Mesendoderm (in vitro differentiated cells): ENCODE measurements around the gene POPDC2.

Experiments used
- DNase-seq: peaks from one replicate; pipeline ENCODE4 v3.0.0; 2013
- H2AK5ac ChIP-seq: 2 replicates; pipeline ENCODE4 v1.6.1; 2013; ENCODE audit warnings: low read length, inconsistent platforms
- H2BK120ac ChIP-seq: 2 replicates; pipeline ENCODE4 v1.6.1; 2013; ENCODE audit warnings: low read depth, mild to moderate bottlenecking, low read length, moderate library complexity, mixed read lengths
- H2BK15ac ChIP-seq: replicated peaks from 2 replicates; pipeline ENCODE4 v1.6.1; 2013; ENCODE audit warnings: low read depth, mild to moderate bottlenecking, moderate library complexity
- H2BK5ac ChIP-seq: 2 replicates; pipeline ENCODE4 v1.6.1; 2013; ENCODE audit warnings: low read length, inconsistent platforms
- H3K18ac ChIP-seq: 2 replicates; pipeline ENCODE4 v1.6.1; 2013; ENCODE audit warnings: mild to moderate bottlenecking, low read length, mixed read lengths
- H3K23ac ChIP-seq: one replicate; pipeline ENCODE4 v1.6.1; 2013; ENCODE audit warnings: low read length
- H3K27ac ChIP-seq: 2 replicates; pipeline ENCODE4 v1.5.1; 2013; ENCODE audit warnings: low read depth, mild to moderate bottlenecking, inconsistent platforms, low read length, moderate library complexity
- H3K27me3 ChIP-seq: 2 replicates; pipeline ENCODE4 v1.6.1; 2013; ENCODE audit warnings: low read length, control low read depth, mild to moderate bottlenecking, inconsistent platforms; ENCODE audit not compliant: insufficient read depth, poor library complexity
- H3K36me3 ChIP-seq: 2 replicates; pipeline ENCODE4 v1.6.1; 2013; ENCODE audit warnings: low read length, inconsistent platforms; ENCODE audit not compliant: control insufficient read depth, insufficient read depth
- H3K4ac ChIP-seq: one replicate; pipeline ENCODE4 v1.6.1; 2013; ENCODE audit warnings: low read depth, mild to moderate bottlenecking, low read length, moderate library complexity
- H3K4me1 ChIP-seq: 2 replicates; pipeline ENCODE4 v1.6.1; 2013; ENCODE audit warnings: low read depth, low read length, inconsistent platforms; ENCODE audit not compliant: control insufficient read depth
- H3K4me2 ChIP-seq: 2 replicates; pipeline ENCODE4 v1.6.1; 2013; ENCODE audit warnings: low read length
- H3K4me3 ChIP-seq: 2 replicates; pipeline ENCODE4 v1.5.1; 2013; ENCODE audit warnings: mild to moderate bottlenecking, low read length
- H3K56ac ChIP-seq: one replicate; pipeline ENCODE4 v1.6.1; 2013; ENCODE audit warnings: low read length
- H3K79me1 ChIP-seq: 2 replicates; pipeline ENCODE4 v1.6.1; 2013; ENCODE audit warnings: low read length, inconsistent platforms
- H3K79me2 ChIP-seq: 2 replicates; pipeline ENCODE4 v1.6.1; 2013; ENCODE audit warnings: mild to moderate bottlenecking, low read length; ENCODE audit not compliant: control insufficient read depth, insufficient read depth
- H3K9ac ChIP-seq: 2 replicates; pipeline ENCODE4 v1.6.1; 2013; ENCODE audit warnings: low read length, inconsistent platforms
- H4K5ac ChIP-seq: one replicate; pipeline ENCODE4 v1.6.1; 2013; ENCODE audit warnings: low read length
- H4K8ac ChIP-seq: one replicate; pipeline ENCODE4 v1.6.1; 2013; ENCODE audit warnings: low read depth, mild to moderate bottlenecking, control low read depth, low read length, moderate library complexity
- WGBS: extraction: QIAGEN DNeasy Blood & Tissue Kit; methylation state at CpG from one replicate; pipeline ENCODE4 v1.1.7; 2013; ENCODE audit warnings: low lambda C conversion rate, missing lambda C conversion rate; ENCODE audit not compliant: insufficient coverage; ENCODE audit errors: extremely low coverage; 5-methylcytosine and 5-hydroxymethylcytosine counted together

POPDC2 gene

GRCh38 chr3:119647843-119648575, 12.4 kb downstream of the POPDC2 start:
- no CpG with 5 or more reads among the region's 12 CpGs for WGBS

GRCh38 chr3:119647171-119647570, 13.2 kb downstream of the POPDC2 start:
- Histone ChIP-seq H3K27ac (no peak overlapping the region), H2BK120ac (no peak overlapping the region)
- no CpG with 5 or more reads among the region's 2 CpGs for WGBS

More at GRCh38 chr3:119647843-119648575, 12.4 kb downstream of the POPDC2 start:
- H3K4me3 ChIP-seq: no peak overlapping the region
- no peak overlapping the region for H3K23ac ChIP-seq
- H3K27ac ChIP-seq: no peak overlapping the region
- H2BK120ac ChIP-seq: no peak overlapping the region
- H2BK5ac ChIP-seq: no peak overlapping the region
- H3K79me2 ChIP-seq: no peaks in the 10 kb centered on the region
- no peak overlapping the region for H3K4me2 ChIP-seq
- H4K8ac ChIP-seq: no peak overlapping the region
- no peak overlapping the region for H2AK5ac ChIP-seq
- no peak overlapping the region for H3K18ac ChIP-seq
- no peak for DNase-seq
- H3K79me1 ChIP-seq: no peaks in the 10 kb centered on the region
- no peak overlapping the region for H2BK15ac ChIP-seq
- H3K4ac ChIP-seq: no peak overlapping the region
- H3K36me3 ChIP-seq: no peaks in the 10 kb centered on the region
- no peaks in the 10 kb centered on the region for H3K27me3 ChIP-seq
- no peak overlapping the region for H3K9ac ChIP-seq
- no peak overlapping the region for H4K5ac ChIP-seq
- no peaks in the 10 kb centered on the region for H3K4me1 ChIP-seq
- H3K56ac ChIP-seq: no peak overlapping the region

GRCh38 chr3:119645813-119646212, 14.6 kb downstream of the POPDC2 start:
- Histone ChIP-seq H3K23ac (no peak overlapping the region), H3K36me3 (no peaks in the 10 kb centered on the region), H3K27ac (no peak overlapping the region), H3K56ac (no peak overlapping the region), H2BK120ac (no peak overlapping the region), H3K79me2 (no peaks in the 10 kb centered on the region), H3K27me3 (no peaks in the 10 kb centered on the region), H4K8ac (no peak overlapping the region), H3K79me1 (no peaks in the 10 kb centered on the region), H3K18ac (no peak overlapping the region), H2BK5ac (no peak overlapping the region), H3K4me1 (no peaks in the 10 kb centered on the region), H3K4me3 (no peak overlapping the region), H4K5ac (no peak overlapping the region), H3K4ac (no peak overlapping the region), H3K4me2 (no peak overlapping the region), H3K9ac (no peak overlapping the region), H2BK15ac (no peak overlapping the region), H2AK5ac (no peak overlapping the region)
- no CpG with 5 or more reads among the region's 1 CpG for WGBS
- DNase-seq: no peak

More at GRCh38 chr3:119647171-119647570, 13.2 kb downstream of the POPDC2 start:
- H2BK15ac ChIP-seq: no peak overlapping the region
- H4K5ac ChIP-seq: no peak overlapping the region
- H2AK5ac ChIP-seq: no peak overlapping the region
- H3K79me1 ChIP-seq: no peaks in the 10 kb centered on the region
- H3K9ac ChIP-seq: no peak overlapping the region
- no peak overlapping the region for H4K8ac ChIP-seq
- H3K4me3 ChIP-seq: no peak overlapping the region
- H3K4me1 ChIP-seq: no peaks in the 10 kb centered on the region
- H3K36me3 ChIP-seq: no peaks in the 10 kb centered on the region
- no peak overlapping the region for H3K4me2 ChIP-seq
- H3K56ac ChIP-seq: no peak overlapping the region
- H3K27me3 ChIP-seq: no peaks in the 10 kb centered on the region
- no peak overlapping the region for H3K23ac ChIP-seq
- DNase-seq: no peak
- no peak overlapping the region for H3K4ac ChIP-seq
- no peak overlapping the region for H2BK5ac ChIP-seq
- no peak overlapping the region for H3K18ac ChIP-seq
- no peaks in the 10 kb centered on the region for H3K79me2 ChIP-seq

- Histone ChIP-seq H2BK15ac (no peak overlapping the region), H3K27ac (no peak overlapping the region), H3K27me3 (no peaks in the 10 kb centered on the region), H2BK5ac (no peak overlapping the region), H3K56ac (no peak overlapping the region), H3K9ac (no peak overlapping the region), H3K23ac (no peak overlapping the region), H4K8ac (no peak overlapping the region), H3K4me2 (no peak overlapping the region), H4K5ac (no peak overlapping the region), H2BK120ac (no peak overlapping the region), H3K79me1 (no peaks in the 10 kb centered on the region), H3K36me3 (no peaks in the 10 kb centered on the region), H2AK5ac (no peak overlapping the region), H3K4me3 (no peak overlapping the region), H3K4me1 (no peaks in the 10 kb centered on the region), H3K4ac (no peak overlapping the region), H3K79me2 (no peaks in the 10 kb centered on the region), H3K18ac (no peak overlapping the region)
- no CpG with 5 or more reads among the region's 1 CpG for WGBS
- no peak for DNase-seq
Measured at GRCh38 chr3:119644481-119644880, 15.9 kb downstream of the POPDC2 start.

- Histone ChIP-seq H3K23ac (no peak overlapping the region), H3K36me3 (no peaks in the 10 kb centered on the region), H2BK15ac (no peak overlapping the region), H4K5ac (no peak overlapping the region), H3K79me2 (no peaks in the 10 kb centered on the region), H3K27me3 (no peaks in the 10 kb centered on the region), H2BK5ac (no peak overlapping the region), H3K9ac (no peak overlapping the region), H3K4me3 (no peak overlapping the region), H4K8ac (no peak overlapping the region), H3K4me2 (no peak overlapping the region), H3K79me1 (no peaks in the 10 kb centered on the region), H3K18ac (no peak overlapping the region), H3K4ac (no peak overlapping the region), H2AK5ac (no peak overlapping the region), H3K56ac (no peak overlapping the region), H2BK120ac (no peak overlapping the region), H3K27ac (no peak overlapping the region), H3K4me1 (peaks cover 4% of the 10 kb centered on the region)
- no CpG with 5 or more reads among the region's 2 CpGs for WGBS
- no peak for DNase-seq
Measured at GRCh38 chr3:119643528-119643927, 16.9 kb downstream of the POPDC2 start.
